NCI-H510A (cell line): ENCODE data around the gene HMGCLL1.

Experiments used
- DNase-seq: peaks from one replicate; lab custom pipeline; 2025; lab: John Stamatoyannopoulos, UW

Gene HMGCLL1

DNA sequence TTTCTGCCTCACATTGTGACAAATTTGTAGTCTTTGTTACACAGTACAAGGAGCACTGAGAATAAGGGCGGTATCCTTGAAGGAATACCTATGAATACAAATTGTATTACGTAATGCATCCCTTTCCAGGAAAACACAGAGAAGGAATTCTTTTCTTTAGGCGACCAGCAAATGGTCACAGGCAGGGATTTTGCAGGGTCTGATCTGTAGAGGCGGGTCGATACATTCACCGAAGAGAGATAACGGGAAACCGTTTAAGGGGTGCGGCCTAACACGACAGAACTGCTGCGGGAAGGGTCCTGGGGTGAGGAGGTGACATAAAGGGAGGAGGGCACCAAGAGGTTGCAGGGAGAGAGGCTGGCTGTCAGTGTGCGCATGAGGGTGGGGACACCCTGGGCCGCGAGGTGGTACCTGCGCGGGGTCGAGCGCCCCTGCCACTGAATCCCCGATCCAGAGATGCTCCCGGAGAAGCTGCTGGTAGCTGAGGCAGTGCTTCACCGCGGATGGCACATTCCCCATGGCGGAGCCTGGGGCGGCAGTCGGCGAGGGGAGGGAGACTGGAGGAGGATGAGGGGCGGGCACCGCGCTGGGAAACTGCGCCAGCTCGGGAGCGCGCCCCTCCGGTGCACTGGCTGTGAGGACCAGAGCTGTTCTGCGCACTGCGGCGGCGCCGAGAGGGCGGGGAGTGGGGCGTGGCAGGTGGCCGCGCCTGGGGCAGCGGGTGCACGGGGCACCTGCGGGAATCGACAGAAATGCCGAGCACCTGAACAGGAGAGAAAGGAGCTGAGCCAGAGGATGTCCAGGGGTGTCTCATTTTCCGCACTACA, at the start of gene HMGCLL1:
Gene HMGCLL1 (minus strand): TSS at position 656 of the 827 bp plus-strand sequence. CDS start 137 bp downstream, at position 519.
- peak; percentile 96 for DNase-seq

DNA sequence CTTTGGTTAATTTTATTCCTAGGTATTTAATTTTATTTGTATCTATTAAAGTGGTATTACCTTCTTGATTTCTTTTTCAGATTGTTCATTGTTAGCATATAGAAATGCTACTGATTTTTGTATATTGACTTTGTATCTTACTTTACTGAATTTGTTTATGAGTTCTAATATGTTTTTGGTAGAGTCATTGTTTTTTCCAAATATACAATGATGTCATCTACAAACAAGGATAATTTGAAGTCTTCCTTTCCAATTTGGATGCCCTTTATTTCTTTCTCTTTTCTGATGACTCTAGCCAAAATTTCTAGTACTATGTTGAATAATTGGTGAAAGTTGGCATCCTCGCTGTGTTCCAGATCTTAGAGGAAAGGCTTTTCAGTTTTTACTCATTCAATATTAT, 43.0 kb upstream of the HMGCLL1 start:
- DNase-seq = no peak

DNA sequence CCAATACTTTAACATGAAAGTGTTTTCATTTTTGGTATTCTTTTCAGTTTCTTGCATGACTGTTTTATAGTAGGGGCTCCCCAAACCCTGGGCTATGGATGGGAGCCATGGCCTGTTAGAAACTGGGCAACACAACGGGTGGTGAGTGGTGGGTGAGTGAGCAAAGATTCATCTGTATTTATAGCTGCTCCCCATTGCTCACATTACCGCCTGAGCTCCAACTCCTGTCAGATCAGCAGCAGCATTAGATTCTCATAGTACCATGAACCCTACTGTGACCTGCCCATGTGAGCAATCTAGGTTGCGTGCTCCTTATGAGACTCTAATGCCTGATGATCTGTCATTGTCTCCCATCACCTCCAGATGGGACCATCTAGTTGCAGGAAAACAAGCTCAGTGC, 42.3 kb upstream of the HMGCLL1 start:
- no peak for DNase-seq

GRCh38 chr6:55617272-55617671, 38.3 kb upstream of the HMGCLL1 start:
- DNase-seq = peak; percentile 6

DNA sequence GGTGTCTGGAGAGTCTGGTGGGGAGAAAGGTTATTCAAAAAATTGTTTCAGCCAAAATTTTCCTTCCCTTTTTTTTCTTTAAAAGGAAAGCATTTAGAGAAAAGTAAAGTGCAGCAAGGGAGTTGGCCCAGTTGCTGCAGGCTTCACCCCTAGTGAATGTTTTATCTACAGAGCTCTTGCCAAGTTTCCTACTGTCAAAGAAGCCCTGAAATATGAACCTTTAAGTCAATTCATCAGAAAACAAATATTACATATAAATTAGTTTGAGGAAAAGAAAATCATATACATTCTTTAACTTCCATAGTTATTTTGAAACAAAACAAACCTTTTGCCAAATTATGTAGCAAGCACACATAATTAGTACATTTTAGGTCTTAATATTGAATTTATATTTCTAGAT, 25.0 kb upstream of the HMGCLL1 start:
- DNase-seq = no peak

DNA sequence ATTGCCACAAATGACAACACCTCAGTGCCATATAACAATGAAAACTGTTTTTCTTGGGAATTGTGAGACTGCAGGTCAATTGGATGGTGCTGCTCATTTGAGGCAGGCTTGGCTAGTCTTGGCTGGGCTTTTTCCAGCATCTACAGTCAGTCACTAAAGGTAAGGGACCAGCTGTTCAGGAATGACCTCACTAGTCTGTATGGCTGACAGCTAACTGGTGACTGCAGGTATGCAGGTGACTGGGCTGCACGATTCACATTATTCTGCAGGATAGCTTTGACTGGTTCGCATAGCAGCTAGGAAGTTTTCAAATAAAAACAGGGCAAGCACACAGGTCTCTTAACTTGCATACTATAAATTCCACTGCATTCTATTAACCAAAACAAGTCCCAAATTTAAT, 22.1 kb upstream of the HMGCLL1 start:
- no peak for DNase-seq

DNA sequence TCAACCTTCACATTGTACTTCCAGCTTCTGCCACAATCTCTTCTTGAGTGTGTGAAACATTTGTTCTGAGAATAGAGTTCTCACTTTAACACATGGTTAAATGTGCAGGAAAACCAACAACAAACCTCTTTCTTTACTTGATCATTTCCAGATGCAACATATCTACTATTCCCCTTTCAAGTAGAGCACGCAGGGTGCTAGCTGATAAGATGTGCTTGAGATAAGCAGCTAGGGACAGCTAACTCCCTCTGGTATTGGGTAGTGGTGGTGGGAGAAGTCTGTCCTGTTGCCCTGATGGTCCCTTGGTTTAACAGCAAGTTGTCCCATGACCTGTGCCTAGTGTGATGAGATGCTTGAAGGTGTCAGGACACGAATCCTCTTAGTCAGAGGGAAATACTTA, 15.4 kb upstream of the HMGCLL1 start:
- DNase-seq = no peak

GRCh38 chr6:55584654-55585354, 5.8 kb upstream of the HMGCLL1 start:
- DNase-seq = no peak

GRCh38 chr6:55576811-55577210, 2.2 kb downstream of the HMGCLL1 start:
- DNase-seq = no peak

- no peak for DNase-seq
Measured at GRCh38 chr6:55574556-55574955, 4.4 kb downstream of the HMGCLL1 start.

DNA sequence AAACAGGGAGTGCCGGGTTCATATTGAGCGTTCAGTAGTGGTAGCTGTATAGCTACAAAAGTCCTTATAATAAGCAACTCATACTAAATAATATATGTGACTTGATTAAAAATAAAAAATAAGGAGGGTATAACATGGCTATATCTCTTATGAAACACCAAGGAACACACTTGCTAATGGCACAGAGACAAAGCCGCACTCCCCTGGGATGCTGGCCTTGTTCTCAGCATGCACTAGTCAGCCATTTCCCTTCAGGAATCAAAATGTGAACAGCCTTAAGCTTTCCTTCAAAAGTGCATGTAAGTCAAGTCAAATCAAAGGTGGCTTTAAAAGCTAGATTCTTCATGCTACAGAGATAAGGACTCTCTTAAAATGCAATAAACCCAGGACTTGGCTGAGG, 9.4 kb downstream of the HMGCLL1 start:
- no peak for DNase-seq

GRCh38 chr6:55568808-55569439, 10.1 kb downstream of the HMGCLL1 start:
- no peak for DNase-seq

DNA sequence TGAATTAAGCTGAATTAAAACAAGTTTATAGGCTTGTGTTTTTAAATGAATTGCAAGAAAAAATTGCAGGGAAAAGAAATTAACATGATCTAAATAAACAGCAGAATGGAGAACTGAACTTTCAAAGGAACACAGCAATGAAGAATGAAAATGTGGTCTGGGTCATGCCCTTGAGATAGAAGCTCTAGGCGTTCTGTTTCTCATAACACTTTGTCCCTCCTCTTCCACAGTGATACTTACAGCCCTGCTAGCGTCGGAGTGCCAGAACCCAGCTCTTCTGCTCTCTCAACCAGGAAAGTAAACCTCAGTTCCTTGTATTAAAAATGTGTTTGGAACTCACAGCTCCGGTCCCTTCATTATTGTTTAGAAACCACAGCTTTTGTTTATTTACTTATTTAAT, 11.4 kb downstream of the HMGCLL1 start:
- no peak for DNase-seq

DNA sequence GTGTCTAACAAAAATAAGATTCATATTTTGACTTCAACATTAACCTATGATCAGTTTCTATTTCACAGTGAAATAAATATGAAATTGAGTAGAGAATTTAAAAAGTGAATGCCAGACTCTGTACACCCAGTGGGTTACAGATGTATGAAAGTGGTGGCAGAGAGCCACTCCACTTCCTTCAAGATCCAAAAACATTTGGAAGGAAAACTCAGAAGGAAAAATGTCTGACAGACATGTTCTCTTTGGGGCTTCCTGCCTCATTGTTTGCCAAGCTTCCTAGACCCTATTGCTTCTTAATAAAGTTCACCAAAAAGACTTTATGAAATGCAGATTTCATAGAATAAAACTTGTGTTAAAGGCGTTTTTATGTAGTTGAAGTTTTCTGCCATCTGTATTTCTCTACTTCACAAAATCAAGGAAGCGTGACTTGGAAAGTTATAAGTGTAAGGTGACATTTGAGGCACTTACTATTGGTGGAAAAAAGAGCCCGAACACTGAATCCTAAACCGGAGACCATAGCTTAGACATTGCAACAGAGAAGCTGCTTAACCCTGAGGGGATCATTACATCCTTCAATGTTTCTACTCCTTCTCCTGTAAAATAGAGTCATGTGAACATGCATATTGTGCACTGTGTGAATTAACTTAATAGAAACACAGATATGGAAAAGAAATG, 12.8 kb downstream of the HMGCLL1 start:
- DNase-seq = no peak

DNA sequence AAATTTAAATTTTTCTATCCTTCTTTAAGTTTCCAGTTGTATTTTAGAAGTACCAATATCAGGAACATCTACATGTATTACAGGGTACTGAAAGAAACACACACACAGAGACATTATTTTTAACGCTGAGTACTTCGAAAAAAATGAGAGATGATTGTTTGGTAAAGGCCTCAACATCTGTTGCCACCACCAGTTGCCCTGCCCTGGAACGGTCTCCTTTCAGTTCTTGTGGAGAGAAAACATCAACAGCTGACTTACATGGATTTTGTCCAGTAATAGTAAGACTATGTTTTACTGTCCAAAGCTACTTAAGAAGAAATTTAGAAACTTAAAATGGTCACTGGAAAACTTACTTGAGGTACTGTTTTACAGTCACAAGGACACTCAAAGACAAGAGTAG, 16.7 kb downstream of the HMGCLL1 start:
- DNase-seq = no peak

GRCh38 chr6:55560290-55560885, 18.6 kb downstream of the HMGCLL1 start:
- no peak for DNase-seq

DNA sequence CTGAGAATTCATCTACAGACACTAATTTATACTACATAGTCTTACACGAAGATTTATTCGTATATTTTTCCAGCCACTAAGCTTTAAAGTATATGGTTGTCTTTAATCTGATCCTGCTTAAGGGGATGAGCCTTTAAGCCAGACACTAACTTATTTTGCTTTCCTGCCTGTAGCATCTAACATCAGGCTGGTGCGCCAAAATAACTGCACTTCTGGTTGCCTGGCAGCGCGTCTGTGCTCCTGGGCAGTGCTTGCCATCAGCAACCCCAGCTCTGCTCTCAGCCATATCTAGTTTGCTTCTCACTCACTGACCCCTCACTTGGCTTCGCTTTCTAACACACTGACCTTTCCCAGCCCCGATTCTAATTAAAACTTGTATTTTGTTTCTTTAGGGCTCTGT, 21.8 kb downstream of the HMGCLL1 start:
- DNase-seq = no peak

- no peak for DNase-seq
Measured at GRCh38 chr6:55545791-55546190, 33.2 kb downstream of the HMGCLL1 start.

DNA sequence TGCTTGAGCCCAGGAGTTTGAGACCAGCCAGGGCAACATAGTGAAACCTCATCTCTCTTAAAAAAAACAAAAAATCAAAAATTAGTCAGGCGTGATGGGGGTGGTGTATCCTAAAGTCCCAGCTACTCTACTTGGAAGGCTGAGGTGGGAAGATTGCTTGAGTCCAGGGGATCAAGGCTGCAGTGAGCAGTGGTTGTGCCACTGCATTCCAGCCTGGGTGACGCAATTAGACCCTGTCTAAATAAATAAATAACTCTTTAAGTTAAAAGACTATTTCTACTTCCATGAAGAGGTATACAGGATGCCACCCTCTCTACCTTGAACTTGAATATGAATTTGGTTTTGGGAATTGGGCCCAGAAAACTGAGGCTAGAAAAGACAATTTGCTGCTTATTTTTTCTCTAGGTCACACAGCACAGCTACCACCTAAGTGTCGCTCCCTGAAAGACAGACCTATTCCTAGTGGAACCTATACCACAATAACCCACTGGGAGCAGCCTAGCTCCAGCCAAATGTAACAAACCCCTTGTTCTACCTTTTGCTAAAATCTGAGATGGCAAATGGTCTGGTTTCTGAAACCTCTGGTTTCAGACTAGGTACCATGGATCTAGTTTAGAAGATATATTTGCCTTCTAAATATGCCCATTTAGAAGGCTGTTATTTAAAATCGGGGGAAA, 35.2 kb downstream of the HMGCLL1 start:
- no peak for DNase-seq

GRCh38 chr6:55541024-55541423, 38.0 kb downstream of the HMGCLL1 start:
- no peak for DNase-seq

DNA sequence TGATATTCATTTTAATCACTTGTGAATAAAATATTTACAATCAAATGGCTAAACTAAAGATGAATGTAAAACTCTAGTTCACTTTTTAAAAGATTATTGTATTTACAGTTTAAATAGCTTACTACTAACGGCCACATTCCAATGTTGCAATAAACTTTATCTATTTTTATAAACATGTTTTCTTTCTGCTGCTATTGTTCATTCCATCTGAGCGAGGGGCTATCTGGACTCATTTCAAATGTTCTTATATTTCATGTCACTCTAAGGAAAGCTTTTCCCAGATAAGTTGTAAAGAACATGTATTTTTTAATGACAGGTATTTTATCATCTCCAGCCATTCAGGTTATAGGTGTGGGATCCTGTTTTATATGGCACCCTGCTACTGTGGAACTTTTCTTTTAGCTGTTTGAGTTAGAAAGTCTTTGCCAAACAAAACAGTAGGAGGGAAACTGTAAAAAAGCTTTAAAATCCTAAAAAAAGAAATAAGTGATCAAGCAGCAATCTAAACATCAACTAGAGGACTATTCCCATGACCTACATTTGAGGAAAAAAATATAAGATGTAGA, 42.5 kb downstream of the HMGCLL1 start:
- no peak for DNase-seq
